Fibroblast of lung (primary cell): ENCODE results near the gene HDAC4. TPM values are rescaled to one million over a fixed set of nuclear protein-coding genes. Genes with fewer than 3 reads are reported as not detected.

Experiments used
- DNase-seq, 2 donors: peaks; one replicate each; pipeline versions ENCODE4 v3.0.0 to v3.0.0-alpha.2; 2010; ENCODE audit warnings: low read depth in 2 of 2
- H2AFZ ChIP-seq: 2 replicates; pipeline ENCODE4 v1.5.1; 2012; ENCODE audit warnings: low read length, control low read depth, inconsistent platforms
- H3K27ac ChIP-seq: 2 replicates; pipeline ENCODE4 v1.5.1; 2011; ENCODE audit warnings: low read length, control low read depth; ENCODE audit not compliant: insufficient read depth
- H3K27me3 ChIP-seq: 2 replicates; pipeline ENCODE4 v1.5.1; 2011; ENCODE audit warnings: mild to moderate bottlenecking, low read length; ENCODE audit not compliant: control insufficient read depth, insufficient read depth
- H3K36me3 ChIP-seq: 2 replicates; pipeline ENCODE4 v1.5.1; 2011; ENCODE audit warnings: low read length; ENCODE audit not compliant: control insufficient read depth, insufficient read depth
- H3K4me1 ChIP-seq: 2 replicates; pipeline ENCODE4 v1.5.1; 2011; ENCODE audit warnings: low read length; ENCODE audit not compliant: control insufficient read depth, insufficient read depth; ENCODE audit errors: extremely low read depth
- H3K4me2 ChIP-seq: 2 replicates; pipeline ENCODE4 v1.5.1; 2011; ENCODE audit warnings: low read length, control low read depth; ENCODE audit not compliant: insufficient read depth; ENCODE audit errors: extremely low read depth
- H3K4me3 ChIP-seq, 4 experiments: fragments of 200-600 bp in 1 of 4; sonication (generic) in 1 of 4; replicated peaks in 1 of 4; 2 replicates each; pipeline ENCODE4 v1.5.1; 2011 to 2016; ENCODE audit warnings: low read length in 4 of 4, low read depth in 3 of 4, mild to moderate bottlenecking in 3 of 4, control low read depth in 2 of 4, inconsistent platforms in 1 of 4, mixed read lengths in 1 of 4; ENCODE audit not compliant: insufficient read depth in 1 of 4; ENCODE audit errors: control extremely low read depth in 1 of 4
- H3K79me2 ChIP-seq: 2 replicates; pipeline ENCODE4 v1.5.1; 2012; ENCODE audit warnings: mild to moderate bottlenecking, low read length, inconsistent platforms; ENCODE audit not compliant: control insufficient read depth, insufficient read depth
- H3K9ac ChIP-seq: 2 replicates; pipeline ENCODE4 v1.5.1; 2011; ENCODE audit warnings: mild to moderate bottlenecking, low read length, control low read depth; ENCODE audit not compliant: insufficient read depth
- H3K9me3 ChIP-seq: 2 replicates; pipeline ENCODE4 v1.5.1; 2012; ENCODE audit warnings: low read depth, low read length; ENCODE audit not compliant: control insufficient read depth, insufficient read depth
- H4K20me1 ChIP-seq: 2 replicates; pipeline ENCODE4 v1.5.1; 2011; ENCODE audit warnings: low read length; ENCODE audit not compliant: control insufficient read depth, insufficient read depth; ENCODE audit errors: extremely low read depth
- EZH2 ChIP-seq: IDR thresholded peaks from 2 replicates; pipeline ENCODE4 v1.5.1; 2012; ENCODE audit warnings: low read length, control low read depth, mild to moderate bottlenecking; ENCODE audit errors: missing control alignments
- polyA plus RNA-seq, 2 donors: library from polyadenylated mRNA; depleted of rRNA in 1 of 2; stranded (reverse) in 1 of 2; unstranded in 1 of 2; fragments of >200 nt; gene quantifications; 2 replicates each; pipeline ENCODE4 v1.2.1, GENCODE V29; 2011 to 2012; ENCODE audit warnings: missing spikeins in 1 of 2
- total RNA-seq: library from RNA; depleted of rRNA; stranded (reverse); fragments of >200 nt; gene quantifications from 2 replicates; pipeline ENCODE4 v1.2.1, GENCODE V29; 2014
- TF ChIP-seq, protein P1 (sequence below), 2 donors: IDR thresholded peaks in 1 of 2; conservative IDR thresholded peaks in 1 of 2; 1 replicate in 1 of 2; 2 replicates in 1 of 2; pipeline ENCODE4 v1.5.1; 2011 to 2012; ENCODE audit warnings: low read length in 2 of 2, control low read depth in 1 of 2, inconsistent platforms in 1 of 2, low read depth in 1 of 2, mild to moderate bottlenecking in 1 of 2

Gene HDAC4
- total and polyA plus RNA-seq, 2 donors (not counting 1 experiment from before 2014, with no cell fraction given) = 7.4 to 19.8 TPM

DNA sequence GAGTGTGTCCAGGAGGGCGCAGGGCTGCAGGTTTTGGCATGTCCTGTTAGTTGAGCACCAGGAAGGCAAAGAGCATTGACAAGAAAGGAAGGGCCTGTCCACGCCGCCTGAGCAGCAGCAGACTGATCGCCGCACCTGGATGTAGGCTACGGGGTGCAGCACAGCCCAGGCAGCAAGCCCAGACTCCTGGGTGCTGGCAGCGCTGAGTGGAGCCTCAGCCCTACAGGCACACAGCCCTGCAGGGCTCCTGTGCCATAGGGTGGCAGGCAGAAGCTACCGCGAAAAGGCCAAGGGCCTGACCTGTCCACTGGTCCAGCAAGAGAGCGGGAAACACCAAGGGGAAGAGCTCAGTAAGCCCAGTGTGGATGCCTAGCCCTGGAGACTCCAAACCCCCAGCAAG, 198.0 kb downstream of the HDAC4 start:
- Histone ChIP-seq H4K20me1 (no peaks in the 10 kb centered on the region), H3K4me2 (no peak overlapping the region), H3K9ac (no peak overlapping the region), H2AFZ (no peak overlapping the region), H3K27ac (no peak overlapping the region), H3K4me3 (no peak overlapping the region), H3K36me3 (peaks cover 3% of the 10 kb centered on the region), H3K4me1 (peaks cover 4% of the 10 kb centered on the region), H3K9me3 (no peaks in the 10 kb centered on the region), H3K79me2 (no peaks in the 10 kb centered on the region), H3K27me3 (no peaks in the 10 kb centered on the region)
- DNase-seq = no peak
- TF ChIP-seq EZH2 = no peak
- TF ChIP-seq, protein P1, sequence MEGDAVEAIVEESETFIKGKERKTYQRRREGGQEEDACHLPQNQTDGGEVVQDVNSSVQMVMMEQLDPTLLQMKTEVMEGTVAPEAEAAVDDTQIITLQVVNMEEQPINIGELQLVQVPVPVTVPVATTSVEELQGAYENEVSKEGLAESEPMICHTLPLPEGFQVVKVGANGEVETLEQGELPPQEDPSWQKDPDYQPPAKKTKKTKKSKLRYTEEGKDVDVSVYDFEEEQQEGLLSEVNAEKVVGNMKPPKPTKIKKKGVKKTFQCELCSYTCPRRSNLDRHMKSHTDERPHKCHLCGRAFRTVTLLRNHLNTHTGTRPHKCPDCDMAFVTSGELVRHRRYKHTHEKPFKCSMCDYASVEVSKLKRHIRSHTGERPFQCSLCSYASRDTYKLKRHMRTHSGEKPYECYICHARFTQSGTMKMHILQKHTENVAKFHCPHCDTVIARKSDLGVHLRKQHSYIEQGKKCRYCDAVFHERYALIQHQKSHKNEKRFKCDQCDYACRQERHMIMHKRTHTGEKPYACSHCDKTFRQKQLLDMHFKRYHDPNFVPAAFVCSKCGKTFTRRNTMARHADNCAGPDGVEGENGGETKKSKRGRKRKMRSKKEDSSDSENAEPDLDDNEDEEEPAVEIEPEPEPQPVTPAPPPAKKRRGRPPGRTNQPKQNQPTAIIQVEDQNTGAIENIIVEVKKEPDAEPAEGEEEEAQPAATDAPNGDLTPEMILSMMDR (conservative IDR thresholded peaks at IDR 0.05 in 1 of 2, IDR thresholded peaks at IDR 0.05 in 1 of 2; ENCODE audit: low read depth in 1 of 2, low read length in 2 of 2) = no peak

DNA sequence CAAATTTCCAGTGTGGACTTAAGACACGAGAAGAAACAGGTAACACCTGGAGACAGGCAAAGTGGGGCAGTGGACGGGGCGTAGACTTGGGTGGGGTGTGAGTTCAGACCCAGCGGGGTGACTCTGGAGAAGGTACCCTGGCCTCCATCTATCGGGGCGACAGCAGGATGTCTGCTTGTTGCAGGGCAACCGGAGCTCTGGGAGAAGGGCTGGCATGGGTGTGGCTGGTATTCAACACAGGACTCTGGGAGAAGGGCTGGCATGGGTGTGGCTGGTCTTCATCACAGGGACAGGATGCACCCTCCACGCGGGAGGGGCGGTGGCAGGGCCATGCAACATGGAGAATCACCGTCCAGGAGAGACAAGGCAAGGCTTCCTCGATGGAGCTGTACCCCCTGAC, 198.5 kb downstream of the HDAC4 start:
- H3K27ac ChIP-seq = no peak overlapping the region
- TF ChIP-seq, protein P1 (conservative IDR thresholded peaks at IDR 0.05 in 1 of 2, IDR thresholded peaks at IDR 0.05 in 1 of 2; ENCODE audit: low read depth in 1 of 2, low read length in 2 of 2) = no peak
- no peak for TF ChIP-seq EZH2
- H3K4me1 ChIP-seq = peaks cover 4% of the 10 kb centered on the region
- no peak overlapping the region for H3K4me3 ChIP-seq
- H3K9me3 ChIP-seq = no peaks in the 10 kb centered on the region
- H4K20me1 ChIP-seq = no peaks in the 10 kb centered on the region
- no peak overlapping the region for H3K9ac ChIP-seq
- H3K27me3 ChIP-seq = no peaks in the 10 kb centered on the region
- peaks cover 3% of the 10 kb centered on the region for H3K36me3 ChIP-seq
- H3K4me2 ChIP-seq = no peak overlapping the region
- no peaks in the 10 kb centered on the region for H3K79me2 ChIP-seq
- H2AFZ ChIP-seq = no peak overlapping the region
- DNase-seq = no peak

DNA sequence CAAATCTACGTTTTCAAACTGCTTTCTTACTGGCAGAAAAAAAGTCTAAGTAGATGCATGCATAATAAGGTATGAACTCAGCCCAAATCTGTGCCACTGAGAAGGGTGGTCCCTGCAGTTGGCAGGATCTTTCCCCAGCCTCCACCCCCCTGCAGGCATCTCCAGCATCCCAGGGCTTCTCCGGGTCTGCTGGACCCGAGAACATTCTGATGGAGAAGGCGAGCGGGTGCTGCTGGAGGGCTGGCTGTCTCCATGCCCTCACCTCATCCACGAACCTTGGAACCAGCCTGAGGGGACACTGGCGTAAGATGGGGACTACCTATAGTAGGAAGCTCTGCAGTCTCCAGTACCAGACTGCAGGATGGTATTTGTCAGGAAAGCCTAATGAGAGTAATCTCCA, 198.9 kb downstream of the HDAC4 start:
- no peaks in the 10 kb centered on the region for H4K20me1 ChIP-seq

More for the DNA sequence above, 198.9 kb downstream of the HDAC4 start:
- Histone ChIP-seq H3K4me2 (no peak overlapping the region), H2AFZ (no peak overlapping the region), H3K4me3 (no peak overlapping the region), H3K27me3 (no peaks in the 10 kb centered on the region), H3K9ac (no peak overlapping the region), H3K36me3 (peaks cover 3% of the 10 kb centered on the region), H3K9me3 (no peaks in the 10 kb centered on the region), H3K27ac (no peak overlapping the region), H3K79me2 (no peaks in the 10 kb centered on the region), H3K4me1 (peaks cover 4% of the 10 kb centered on the region)
- DNase-seq = no peak
- TF ChIP-seq, protein P1 (conservative IDR thresholded peaks at IDR 0.05 in 1 of 2, IDR thresholded peaks at IDR 0.05 in 1 of 2; ENCODE audit: low read depth in 1 of 2, low read length in 2 of 2) = no peak
- TF ChIP-seq EZH2 = no peak
